Vagina (tissue), 2 donors: Measurements from ENCODE around the gene HIGD2A.

Source experiments
- CTCF ChIP-seq, 3 experiments: fragments of 450-650 bp in 2 of 3; fragments of 200-600 bp in 1 of 3; sonication (generic) in 1 of 3; IDR thresholded peaks; one replicate each; pipeline ENCODE4 v1.5.1; 2017 to 2019; ENCODE audit warnings: antibody characterized with exemption in 3 of 3, mild to moderate bottlenecking in 2 of 3, moderate library complexity in 2 of 3
- POLR2A ChIP-seq, 2 donors: fragments of 450-650 bp; IDR thresholded peaks; one replicate each; pipeline ENCODE4 v1.6.1; 2017; ENCODE audit warnings: antibody characterized with exemption in 2 of 2, mild to moderate bottlenecking in 2 of 2, moderate library complexity in 2 of 2

- no peak for TF ChIP-seq POLR2A (IDR thresholded peaks at IDR 0.05)
- no peak for TF ChIP-seq CTCF (IDR thresholded peaks at IDR 0.05)
Measured at GRCh38 chr5:176391999-176392398, 3.4 kb downstream of the HIGD2A start.
